NCI-H128 (cell line): ENCODE data around the gene LDLRAD4.

Experiments
- DNase-seq: peaks from one replicate; lab custom pipeline; 2025; ENCODE audit not compliant: unreplicated experiment; lab: John Stamatoyannopoulos, UW

Gene LDLRAD4

DNA sequence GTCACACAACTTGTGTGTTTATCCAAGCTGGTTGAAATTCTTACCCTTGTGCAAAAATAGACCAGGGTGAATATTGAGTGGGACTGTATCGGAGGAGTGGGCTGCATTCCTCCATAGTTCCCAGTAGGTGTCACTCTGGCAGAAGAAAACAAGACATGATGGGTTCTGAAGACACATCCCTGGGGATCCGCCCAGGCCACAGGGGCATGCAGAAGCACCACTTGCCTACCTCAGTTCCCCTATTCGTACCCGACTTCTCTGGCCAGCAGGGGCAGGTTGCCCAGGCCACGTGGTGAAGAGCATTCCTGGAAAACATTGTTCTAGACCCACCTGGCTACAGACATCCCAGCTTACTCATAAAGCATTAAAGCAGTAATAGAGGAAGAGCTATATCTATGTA, 339.6 kb downstream of the LDLRAD4 start:
- no peak for DNase-seq

DNA sequence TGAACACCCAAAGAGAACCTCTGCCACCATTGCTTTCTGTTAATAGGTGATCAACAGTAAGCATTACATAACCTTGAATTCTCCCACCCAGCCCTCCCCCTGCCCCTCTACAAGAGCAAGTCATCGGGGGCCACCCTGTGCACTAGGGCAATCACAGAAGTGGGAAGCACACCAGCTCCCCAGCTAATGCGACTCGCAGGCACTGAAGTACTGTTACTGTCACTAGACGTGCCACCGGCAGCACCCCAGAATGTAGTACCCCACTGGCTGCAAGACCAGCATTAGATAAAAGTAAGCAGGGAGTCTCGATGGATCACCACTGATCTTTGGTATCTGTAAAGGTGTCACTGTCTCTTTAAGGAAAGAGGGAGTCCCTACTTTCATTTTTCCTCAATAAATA, 340.2 kb downstream of the LDLRAD4 start:
- no peak for DNase-seq

DNA sequence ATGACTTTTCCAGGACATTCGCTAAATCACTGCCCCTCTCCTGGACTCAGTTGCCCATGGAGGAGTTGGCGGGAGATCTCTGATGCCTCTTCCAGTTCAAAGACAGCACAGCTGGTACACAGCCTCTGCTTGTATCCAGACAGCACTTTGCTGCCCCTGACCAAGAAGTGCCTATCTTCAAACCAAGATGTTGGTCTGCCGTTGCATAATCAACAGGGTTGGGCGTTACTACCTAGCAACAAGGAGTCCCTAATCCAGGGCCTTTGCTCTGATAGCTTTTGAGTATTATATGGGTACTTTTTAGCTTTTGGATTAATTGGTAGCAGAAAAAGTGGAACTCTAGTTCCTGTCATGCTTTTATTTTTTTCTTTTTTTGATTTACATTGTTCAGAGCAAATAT, 341.2 kb downstream of the LDLRAD4 start:
- no peak for DNase-seq

DNA sequence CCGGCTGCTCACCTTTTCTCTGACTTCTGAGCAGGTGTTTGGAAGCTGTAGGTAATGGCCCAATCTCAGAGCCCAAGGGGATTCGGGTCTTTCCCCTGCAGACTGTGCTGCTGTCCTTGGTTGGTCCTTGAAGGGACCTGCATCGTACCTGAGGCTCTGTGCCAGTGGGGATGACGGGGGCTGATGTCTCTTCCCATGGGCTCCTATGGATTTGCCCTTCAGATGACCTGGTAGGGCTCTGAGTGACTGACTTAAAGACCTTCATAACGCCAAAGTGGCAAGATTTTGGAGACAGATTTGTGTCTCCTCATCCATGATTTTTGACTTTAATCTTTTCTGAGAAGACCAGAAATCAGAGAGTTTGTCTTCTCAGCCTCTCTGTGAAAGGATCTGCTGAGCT, 341.7 kb downstream of the LDLRAD4 start:
- DNase-seq: no peak

DNA sequence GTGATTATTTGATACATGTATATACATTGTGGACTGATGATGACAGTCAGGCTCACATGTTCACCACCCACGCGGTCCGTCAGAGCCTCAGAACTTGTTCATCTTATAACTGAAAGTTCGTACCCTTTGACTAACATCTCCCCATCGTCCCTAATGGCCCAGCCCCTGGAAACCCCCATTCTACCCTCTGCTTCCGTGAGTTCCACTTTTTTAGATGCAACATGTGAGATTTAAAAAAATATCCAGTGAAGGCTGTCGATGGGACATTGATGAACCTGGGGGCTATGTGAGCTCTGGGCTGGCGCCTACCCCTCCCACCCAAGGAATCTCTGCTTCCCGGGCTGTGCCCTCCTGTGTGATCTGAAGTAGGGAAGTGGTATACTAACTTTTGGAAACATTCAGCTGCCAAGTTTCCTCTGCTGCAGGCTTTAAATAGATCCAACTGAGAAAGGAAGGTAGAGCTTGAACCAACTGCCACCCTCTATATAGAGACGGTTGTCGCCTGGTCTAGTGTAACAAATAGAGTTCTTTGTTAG, 344.0 kb downstream of the LDLRAD4 start:
- DNase-seq: no peak

DNA sequence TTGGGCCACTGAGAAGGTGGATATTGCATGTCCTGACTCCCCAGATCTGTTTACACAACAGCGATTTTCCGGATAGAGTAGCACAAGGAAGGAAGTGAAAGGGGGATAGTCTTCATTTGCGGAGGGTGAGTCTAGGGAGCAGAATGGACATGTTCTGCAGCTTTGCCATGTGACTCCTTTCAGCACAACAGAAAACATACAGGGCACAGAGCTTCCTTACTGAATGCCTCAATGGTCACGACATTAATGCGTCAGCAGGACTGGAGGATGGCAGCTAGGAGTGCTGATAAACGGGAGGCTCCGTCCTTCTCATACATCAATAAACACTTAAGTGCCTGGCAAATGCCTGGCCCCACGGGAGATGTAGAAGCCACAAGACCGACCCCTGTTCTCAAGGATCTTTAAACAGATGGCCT, 344.8 kb downstream of the LDLRAD4 start:
- no peak for DNase-seq

DNA sequence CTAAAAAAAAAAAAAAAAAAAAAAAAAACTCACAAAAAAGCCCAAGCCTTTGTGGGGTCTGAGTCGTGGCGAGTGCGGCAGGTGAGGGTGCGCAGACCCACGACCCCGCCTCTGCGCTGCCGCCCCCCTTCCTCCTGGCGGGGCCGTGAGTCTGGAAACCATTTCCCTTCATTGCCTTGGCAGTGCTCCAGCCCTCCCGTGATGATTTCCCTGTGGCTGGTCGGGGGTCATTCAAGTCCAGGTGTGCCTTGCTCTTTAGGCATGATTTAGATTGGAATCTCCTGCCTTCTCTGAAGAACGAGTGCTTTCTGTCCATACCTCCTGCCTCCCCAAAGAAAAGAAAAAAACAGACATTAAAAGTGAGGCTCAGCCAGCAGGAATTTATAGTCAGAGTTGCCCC, 346.0 kb downstream of the LDLRAD4 start:
- DNase-seq: peak; percentile 23

DNA sequence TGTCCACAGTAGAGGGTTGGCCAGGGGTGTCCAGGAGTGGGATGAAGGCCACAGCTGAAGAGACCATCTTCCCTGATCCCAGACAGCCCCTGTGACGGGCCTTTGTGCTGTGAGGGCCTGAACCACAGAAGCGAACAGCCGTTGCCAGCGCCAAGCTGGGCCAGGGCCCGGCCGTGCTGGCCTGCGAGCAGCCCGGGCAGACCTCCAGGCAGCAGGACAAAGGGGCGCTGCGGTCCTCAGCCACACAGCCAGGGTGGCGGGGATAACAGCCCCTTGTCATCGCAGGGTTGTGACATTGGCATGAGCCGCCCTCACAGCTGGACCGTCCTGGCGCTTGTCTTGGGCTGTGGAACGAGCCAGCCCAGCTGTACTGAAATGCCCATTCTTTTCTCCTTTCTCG, 346.7 kb downstream of the LDLRAD4 start:
- DNase-seq: no peak

DNA sequence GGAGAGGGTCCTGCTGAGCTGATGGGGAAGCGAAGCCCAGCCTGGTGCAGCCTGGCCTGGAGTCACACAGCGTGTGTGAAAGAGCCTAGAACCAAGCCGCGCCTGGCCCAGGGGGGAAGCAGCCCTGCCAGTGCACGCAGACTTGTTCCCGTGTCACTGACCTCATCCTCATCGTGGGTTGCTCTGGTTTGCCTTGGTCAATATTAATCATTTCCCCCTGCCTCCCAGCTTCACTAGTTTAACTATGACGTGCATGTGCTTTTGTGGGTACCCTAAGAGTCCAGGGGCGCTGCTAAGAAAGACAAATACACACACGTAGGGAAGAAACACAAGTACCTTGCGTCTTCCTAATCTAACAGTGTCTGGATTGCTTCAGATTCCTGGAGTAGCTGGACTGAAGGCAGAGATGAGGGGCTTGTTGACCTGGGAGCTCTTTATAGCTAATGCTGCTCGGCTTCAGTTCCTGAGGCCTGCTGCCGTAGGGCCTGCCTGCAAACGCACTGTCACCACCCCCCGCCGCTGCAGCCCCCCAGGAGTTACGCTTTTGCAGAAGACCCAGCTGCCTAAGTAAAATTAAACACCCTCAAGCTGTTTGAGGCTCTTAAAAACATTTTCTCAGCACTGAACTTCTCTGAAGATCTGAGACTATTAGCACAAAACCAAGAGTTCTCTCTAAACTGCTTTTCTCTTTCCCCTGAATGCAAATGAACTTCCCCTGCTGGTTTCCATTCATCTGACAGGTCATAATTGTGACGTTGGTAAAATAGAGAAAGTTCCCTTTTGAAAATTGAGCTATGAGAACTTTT, 348.6 kb downstream of the LDLRAD4 start:
- no peak for DNase-seq

DNA sequence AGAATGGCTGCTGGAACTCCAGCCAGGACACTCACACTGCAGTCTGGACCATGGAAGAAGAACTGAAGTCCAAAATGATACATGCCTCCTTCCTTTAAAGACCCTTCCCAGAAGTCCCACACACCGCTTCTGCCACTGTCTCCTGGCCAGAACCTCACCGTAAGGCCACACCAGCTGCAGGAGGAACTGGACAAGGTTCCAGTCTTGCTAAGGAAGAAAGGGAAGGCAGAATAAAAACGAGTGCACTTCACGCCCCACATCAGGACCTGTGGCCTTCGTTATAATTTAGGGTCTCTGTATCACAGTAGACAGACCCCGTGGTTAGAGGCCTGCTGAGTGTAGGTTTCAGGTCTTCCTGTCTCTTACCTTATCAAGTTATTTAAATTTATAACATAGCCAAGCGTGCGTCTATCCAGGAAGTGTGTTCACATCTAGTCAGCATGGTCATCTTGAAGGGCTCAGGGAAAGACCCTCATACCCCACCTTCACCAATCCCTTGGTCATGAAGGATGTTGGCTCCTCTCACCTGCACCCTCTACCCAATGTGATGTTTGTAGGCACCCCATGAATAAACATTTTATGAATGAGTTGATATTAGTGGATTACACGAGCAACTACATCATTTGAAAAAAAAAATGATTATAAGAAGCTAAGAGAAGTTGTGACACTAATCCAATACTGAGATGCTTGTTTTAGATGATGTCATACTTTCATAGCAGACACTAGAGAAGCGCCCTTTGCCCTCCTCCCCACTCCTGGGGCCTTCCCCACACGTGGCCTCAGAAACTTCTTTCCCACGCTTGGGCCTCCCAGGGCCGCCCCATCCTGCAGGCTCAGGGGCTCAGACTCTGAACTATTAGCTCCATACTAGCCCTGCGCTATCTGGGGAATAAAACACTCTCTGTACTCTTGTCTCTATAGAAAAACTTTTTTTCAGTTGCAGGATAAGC, 350.2 kb downstream of the LDLRAD4 start:
- DNase-seq: no peak

DNA sequence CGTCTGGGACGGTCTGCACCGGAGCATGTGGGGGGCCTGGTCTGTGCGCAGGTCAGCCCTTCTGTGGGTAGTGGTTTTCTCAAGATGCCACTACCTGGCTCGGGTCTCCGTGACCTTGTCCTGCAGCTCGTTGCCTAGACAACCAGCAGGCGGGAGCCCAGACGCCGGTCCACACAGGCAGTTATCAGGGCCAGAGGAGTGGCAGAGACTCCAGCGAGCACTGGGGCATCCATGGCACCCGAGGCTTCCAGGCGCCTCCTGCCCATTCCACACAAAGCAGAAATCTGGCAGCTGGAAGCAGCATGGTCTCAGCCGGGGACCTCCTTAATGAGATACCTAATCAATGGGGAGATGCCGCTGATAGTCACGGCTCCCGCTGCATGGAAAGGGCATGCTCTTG, 351.7 kb downstream of the LDLRAD4 start:
- no peak for DNase-seq

DNA sequence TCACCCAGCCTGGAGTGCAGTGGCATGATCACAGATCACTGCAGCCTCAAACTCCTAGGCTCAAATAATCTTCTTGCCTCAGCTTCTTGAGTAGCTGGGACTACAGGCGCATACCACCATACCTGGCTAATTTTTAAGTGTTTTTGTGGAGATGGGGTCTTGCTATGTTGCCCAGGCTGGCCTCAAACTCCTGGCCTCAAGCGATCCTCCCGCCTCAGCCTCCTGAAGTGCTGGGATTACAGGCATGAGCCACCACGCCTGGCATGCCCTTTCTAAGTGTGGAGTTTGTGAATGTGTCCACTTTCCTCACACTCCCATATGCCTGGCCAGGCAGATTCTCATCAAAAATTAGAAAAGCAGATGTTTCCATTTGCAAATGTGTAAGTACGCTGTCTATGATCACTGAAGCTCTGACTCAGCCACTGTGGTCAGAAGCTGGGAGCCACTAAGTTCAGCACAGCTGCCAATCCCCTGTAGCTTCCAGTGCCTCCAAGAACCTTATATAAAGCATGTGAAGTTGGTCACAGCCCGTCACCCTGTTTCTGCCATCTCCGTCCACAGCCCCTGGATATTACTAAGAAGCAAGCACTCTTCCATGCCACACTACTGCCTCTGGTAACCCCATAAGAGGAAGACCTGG, 352.4 kb downstream of the LDLRAD4 start:
- DNase-seq: no peak

DNA sequence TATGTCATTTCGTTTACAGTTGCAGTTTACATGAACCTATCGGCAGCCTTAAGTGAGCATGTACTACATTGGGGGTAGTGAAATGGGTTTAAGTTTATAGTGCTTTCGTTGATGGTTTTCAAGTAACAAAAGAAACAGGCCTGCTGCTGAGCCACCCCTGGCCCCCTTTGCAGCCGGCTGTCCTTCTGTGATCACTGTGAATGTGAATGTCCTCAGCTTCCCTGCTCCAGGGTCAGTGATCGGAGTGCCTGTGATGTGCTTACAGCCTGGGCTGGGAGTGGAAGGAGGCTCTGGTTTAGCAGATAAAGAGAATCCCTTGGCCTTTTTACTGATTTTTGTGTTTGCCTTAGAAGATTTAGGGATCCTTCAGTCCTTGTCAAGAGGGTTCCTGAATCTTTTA, 353.6 kb downstream of the LDLRAD4 start:
- no peak for DNase-seq

DNA sequence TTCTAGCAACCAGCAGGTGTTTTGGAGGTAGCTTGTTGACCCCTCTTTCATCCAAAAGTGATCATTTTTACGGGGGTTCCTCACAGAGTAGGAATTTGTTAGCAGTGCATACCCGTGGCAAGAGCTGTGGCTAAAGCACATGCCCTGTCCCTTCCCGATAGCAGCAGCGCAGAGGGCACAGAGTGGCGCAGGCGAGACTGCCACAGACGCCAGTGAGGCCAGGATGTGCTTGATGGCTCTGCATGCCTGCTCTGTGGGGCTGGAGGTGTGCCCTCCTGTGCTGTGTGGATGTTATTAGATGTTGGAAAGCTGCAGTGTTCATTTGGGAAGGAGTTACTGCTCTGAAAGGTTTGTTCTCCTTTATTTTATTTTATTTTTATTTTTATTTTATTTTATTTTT, 354.2 kb downstream of the LDLRAD4 start:
- DNase-seq: no peak

DNA sequence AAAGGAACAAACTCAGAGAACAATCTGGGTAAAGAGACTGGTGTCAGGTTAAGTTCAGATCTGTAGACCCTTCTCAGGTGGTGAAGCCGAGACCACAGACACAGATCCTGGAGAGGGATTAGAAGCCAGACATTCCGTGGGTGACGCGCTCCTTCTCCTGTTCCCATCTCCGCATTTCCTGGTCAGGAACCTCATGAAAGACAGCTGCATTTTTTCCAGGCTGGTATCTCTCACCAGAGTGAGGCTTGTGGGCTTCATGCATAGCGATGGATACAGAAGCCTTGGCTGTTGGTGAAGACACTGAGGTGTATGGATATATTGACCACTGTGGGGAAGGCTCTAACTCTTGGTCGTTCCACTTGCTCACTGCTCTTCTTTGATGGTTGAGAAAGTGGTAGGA, 355.2 kb downstream of the LDLRAD4 start:
- no peak for DNase-seq

DNA sequence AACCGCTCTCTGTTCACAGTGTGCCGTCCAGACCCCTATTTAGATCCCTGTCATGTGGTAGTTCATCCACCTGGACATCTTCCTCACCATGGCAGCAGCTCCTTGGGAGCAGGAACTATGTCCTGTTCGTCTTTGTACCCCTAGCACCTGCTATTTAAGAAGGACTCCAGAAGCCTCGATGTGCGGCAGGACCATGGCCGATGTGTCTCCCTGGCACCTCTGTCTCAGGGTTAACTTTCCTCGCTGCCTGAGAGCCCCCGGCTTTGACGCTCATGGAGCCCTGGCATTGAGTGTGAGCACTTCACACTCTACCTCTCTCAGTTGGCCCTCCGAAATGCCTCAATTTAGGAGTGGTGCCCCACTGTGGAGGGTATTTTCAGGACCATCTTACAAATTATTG, 355.8 kb downstream of the LDLRAD4 start:
- no peak for DNase-seq

DNA sequence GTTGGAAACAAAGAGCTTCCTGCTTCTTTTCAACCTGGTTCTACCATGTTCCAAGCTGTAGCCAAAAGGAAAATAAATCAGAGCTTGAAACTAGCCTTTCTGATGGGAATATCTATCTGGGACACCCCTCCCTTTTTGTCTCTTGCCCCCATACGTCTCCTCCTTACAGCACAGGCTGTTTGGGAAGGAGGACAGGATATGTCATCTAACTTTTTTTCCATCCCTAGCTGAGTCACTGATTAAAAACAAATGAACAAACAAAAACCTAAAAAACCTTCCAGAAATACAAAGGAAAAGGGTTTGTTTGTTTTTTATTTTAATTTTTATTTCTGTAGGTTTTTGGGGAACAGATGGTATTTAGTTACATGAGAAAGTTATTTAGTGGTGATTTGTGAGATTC, 356.2 kb downstream of the LDLRAD4 start:
- DNase-seq: no peak

DNA sequence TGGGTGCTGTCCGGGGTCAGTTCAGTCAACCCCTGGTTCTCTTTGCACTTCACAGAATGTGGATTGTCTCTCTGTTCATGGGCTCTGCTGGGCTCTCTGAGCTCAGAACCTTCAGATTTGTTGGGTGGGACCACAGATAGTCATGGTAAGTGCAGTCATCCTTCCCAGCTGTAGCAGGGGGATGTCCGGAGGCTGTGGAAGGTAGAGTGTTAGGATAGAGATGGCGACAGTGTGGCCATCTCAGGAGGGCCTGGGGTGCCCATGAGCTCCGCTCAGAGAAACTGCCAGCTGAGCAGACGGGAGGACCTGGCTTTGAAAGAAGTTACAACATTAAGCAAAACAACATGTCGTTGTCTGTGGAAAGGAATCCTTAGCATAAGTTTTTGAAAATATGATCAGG, 358.0 kb downstream of the LDLRAD4 start:
- DNase-seq: no peak

DNA sequence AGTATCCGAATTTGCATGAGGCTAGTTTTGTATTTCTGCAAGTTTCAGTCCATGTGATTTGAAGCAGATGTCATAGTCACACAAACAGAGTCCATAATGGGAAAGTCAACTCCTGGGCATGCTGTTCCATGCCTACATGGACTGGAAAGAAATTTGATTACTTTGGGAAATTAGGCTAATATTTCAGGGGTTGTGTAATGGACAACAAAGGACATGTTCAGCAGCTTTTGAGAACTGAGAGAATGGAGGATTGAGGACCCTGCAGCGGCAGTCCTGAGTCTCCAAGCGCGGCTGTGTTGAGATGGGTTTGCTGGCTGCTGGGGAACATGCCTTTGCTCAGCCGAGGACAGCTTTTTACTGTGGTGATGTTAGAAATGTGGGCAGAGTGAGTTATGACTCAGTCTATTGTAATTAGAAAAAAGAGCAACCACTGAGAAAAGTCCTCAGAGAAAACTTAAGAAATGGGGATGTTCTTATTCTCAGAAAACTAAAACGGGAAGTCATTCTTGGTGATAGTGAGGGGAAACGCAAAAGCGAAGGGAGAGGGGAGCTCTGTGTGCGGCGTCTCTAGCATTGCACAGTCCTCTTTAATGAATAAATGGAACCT, 358.6 kb downstream of the LDLRAD4 start:
- no peak for DNase-seq

DNA sequence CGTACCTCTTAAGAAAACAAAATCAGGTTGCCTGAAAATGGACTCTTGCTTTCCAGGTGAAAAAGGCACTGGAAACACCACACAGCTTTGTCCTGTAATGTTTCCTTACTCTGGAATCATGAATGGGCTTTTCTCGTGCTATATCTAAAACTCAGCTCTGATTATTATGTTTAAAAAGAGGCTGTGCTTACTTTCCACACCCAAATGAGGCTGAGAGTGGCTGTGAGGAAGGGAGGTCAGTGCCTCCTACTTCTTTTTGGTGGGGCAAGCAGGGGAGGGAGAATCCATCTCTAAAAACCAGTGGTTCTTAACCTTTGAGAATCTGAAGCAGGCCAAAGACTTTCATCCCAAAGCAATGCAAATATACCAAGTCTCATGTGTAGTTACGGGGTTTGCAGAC, 359.2 kb downstream of the LDLRAD4 start:
- DNase-seq: no peak

DNA sequence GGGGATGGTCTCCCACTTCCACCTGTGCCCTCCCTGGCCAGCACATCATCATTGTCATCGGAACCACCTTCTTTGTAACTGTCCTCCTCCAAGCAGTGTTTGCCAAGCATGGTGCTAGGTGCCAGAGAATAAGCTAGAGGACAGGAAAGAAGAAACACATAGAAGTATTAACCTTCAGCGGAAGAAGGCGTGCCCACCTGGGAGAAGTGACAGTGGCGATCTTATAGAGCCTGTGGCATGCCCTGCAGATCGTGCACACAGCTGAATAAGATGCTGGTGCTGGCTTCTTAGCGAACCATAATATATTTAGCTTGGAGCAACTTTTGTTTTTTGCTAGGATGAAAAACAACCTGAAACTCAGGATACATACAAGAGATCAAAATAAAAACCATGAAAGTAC, 359.8 kb downstream of the LDLRAD4 start:
- no peak for DNase-seq
